LNCAP (cell line): ENCODE data around the gene PTPN4.

Experiments
- CTCF ChIP-seq: fragments of 450-650 bp; IDR thresholded peaks from 2 replicates; pipeline ENCODE4 v1.5.1; 2017; ENCODE audit warnings: mild to moderate bottlenecking

The PTPN4 gene

GRCh38 chr2:119818792-119819191 lies 59.1 kb downstream of the PTPN4 start:
- no peak for TF ChIP-seq CTCF

GRCh38 chr2:119819846-119820245 lies 60.1 kb downstream of the PTPN4 start:
- no peak for TF ChIP-seq CTCF

- TF ChIP-seq CTCF, result no peak
Observed at GRCh38 chr2:119820275-119820674, 60.6 kb downstream of the PTPN4 start.

- TF ChIP-seq CTCF, result no peak
Observed at GRCh38 chr2:119821266-119821665, 61.5 kb downstream of the PTPN4 start.

- TF ChIP-seq CTCF, result peak; percentile 54
Observed at GRCh38 chr2:119823734-119824334, 64.1 kb downstream of the PTPN4 start.

- peak; percentile 32; the same call in 1 of the 2 replicates for TF ChIP-seq CTCF
Observed at GRCh38 chr2:119826370-119826961, 66.7 kb downstream of the PTPN4 start.

GRCh38 chr2:119827866-119828507 lies 68.3 kb downstream of the PTPN4 start:
- TF ChIP-seq CTCF, result no peak
